Endothelial cell (in vitro differentiated cells): ENCODE data around the gene MAP3K5. TPM values are rescaled to one million over a fixed set of nuclear protein-coding genes. Genes with fewer than 3 reads are reported as not detected.
"Not testable (repeated sequence)": the region's sequence is repeated elsewhere in the genome, so short reads cannot be mapped to it uniquely, and the experiment has no call there.

Source experiments
- DNase-seq: peaks from one replicate; pipeline ENCODE4 v3.0.0; 2021; ENCODE audit warnings: low spot score
- H3K27ac Mint-ChIP-seq: one replicate; pipeline ENCODE4 v1.8.0; 2021; ENCODE audit warnings: mixed read lengths, inconsistent platforms; ENCODE audit not compliant: unreplicated experiment
- H3K27me3 Mint-ChIP-seq: one replicate; pipeline ENCODE4 v1.8.0; 2021; ENCODE audit warnings: mild to moderate bottlenecking, moderate library complexity, mixed read lengths, inconsistent platforms; ENCODE audit not compliant: unreplicated experiment
- H3K36me3 Mint-ChIP-seq: one replicate; pipeline ENCODE4 v1.8.0; 2021; ENCODE audit warnings: mild to moderate bottlenecking, low read depth, mixed read lengths, inconsistent platforms; ENCODE audit not compliant: unreplicated experiment
- H3K4me1 Mint-ChIP-seq: one replicate; pipeline ENCODE4 v1.8.0; 2021; ENCODE audit warnings: mild to moderate bottlenecking, mixed read lengths, inconsistent platforms; ENCODE audit not compliant: unreplicated experiment
- H3K4me3 Mint-ChIP-seq: one replicate; pipeline ENCODE4 v1.8.0; 2021; ENCODE audit warnings: mild to moderate bottlenecking, mixed read lengths, inconsistent platforms; ENCODE audit not compliant: unreplicated experiment
- H3K9me3 Mint-ChIP-seq: one replicate; pipeline ENCODE4 v1.8.0; 2021; ENCODE audit warnings: mixed read lengths, inconsistent platforms; ENCODE audit not compliant: unreplicated experiment
- CTCF ChIP-seq: fragments of 200-600 bp; sonication (generic); IDR thresholded peaks from one replicate; pipeline ENCODE4 v1.5.0; 2021; ENCODE audit warnings: antibody characterized with exemption; ENCODE audit not compliant: unreplicated experiment
- total RNA-seq: library from RNA; stranded (reverse); fragmentation: NEBNext Ultra II Directional; extraction: Animal tissue kit (Norgen Biotek cat#: 25700); gene quantifications from one replicate; pipeline ENCODE4 v1.2.1, GENCODE V29; 2021; ENCODE audit not compliant: unreplicated experiment

Gene MAP3K5
- total RNA-seq, 1 donor from 2014 or later = 0.33 TPM

GRCh38 chr6:136696783-136697364 is 95.4 kb downstream of the MAP3K5 start:
- Mint-ChIP-seq H3K9me3 (no peaks in the 10 kb centered on the region), H3K36me3 (no peaks in the 10 kb centered on the region), H3K4me1 (no peaks in the 10 kb centered on the region), H3K27ac (no peak overlapping the region), H3K4me3 (no peak overlapping the region), H3K27me3 (no peaks in the 10 kb centered on the region)
- DNase-seq = no peak
- no peak for TF ChIP-seq CTCF

- Mint-ChIP-seq H3K27ac (no peak overlapping the region), H3K27me3 (no peaks in the 10 kb centered on the region), H3K9me3 (no peaks in the 10 kb centered on the region), H3K4me1 (no peaks in the 10 kb centered on the region), H3K4me3 (no peak overlapping the region), H3K36me3 (no peaks in the 10 kb centered on the region)
- DNase-seq = no peak
- TF ChIP-seq CTCF = no peak
These were observed 96.0 kb downstream of the MAP3K5 start for GRCh38 chr6:136696238-136696637.

GRCh38 chr6:136695412-136695811 is 96.9 kb downstream of the MAP3K5 start:
- Mint-ChIP-seq H3K4me3 (no peak overlapping the region), H3K9me3 (no peaks in the 10 kb centered on the region), H3K27ac (no peak overlapping the region), H3K4me1 (no peaks in the 10 kb centered on the region), H3K27me3 (no peaks in the 10 kb centered on the region), H3K36me3 (no peaks in the 10 kb centered on the region)
- no peak for DNase-seq
- TF ChIP-seq CTCF = no peak

- Mint-ChIP-seq H3K4me3 (no peak overlapping the region), H3K9me3 (no peaks in the 10 kb centered on the region), H3K36me3 (no peaks in the 10 kb centered on the region), H3K27ac (no peak overlapping the region), H3K27me3 (no peaks in the 10 kb centered on the region), H3K4me1 (no peaks in the 10 kb centered on the region)
- TF ChIP-seq CTCF = no peak
- DNase-seq = no peak
These were observed 99.2 kb downstream of the MAP3K5 start for GRCh38 chr6:136693090-136693489.

- not testable (repeated sequence) for H3K36me3 Mint-ChIP-seq, H3K4me1 Mint-ChIP-seq, H3K27ac Mint-ChIP-seq, H3K9me3 Mint-ChIP-seq, DNase-seq, H3K4me3 Mint-ChIP-seq, H3K27me3 Mint-ChIP-seq
These were observed 104.4 kb downstream of the MAP3K5 start for GRCh38 chr6:136687894-136688293.
